OCI-LY3 (cell line): Measurements from ENCODE around the gene GRK3.

Experiments
- EZH2phosphoT487 ChIP-seq: fragments of 200-600 bp; shearing (Covaris generic); IDR thresholded peaks from 2 replicates; pipeline ENCODE4 v1.6.1; 2018; ENCODE audit warnings: antibody characterized with exemption, mixed run types, low read depth
- TF ChIP-seq, protein P1 (sequence below): fragments of 200-600, 300-600 bp; sonication (generic); IDR thresholded peaks from 2 replicates; pipeline ENCODE4 v1.5.1; 2014; ENCODE audit warnings: antibody characterized with exemption, low read length, low read depth

DNA sequence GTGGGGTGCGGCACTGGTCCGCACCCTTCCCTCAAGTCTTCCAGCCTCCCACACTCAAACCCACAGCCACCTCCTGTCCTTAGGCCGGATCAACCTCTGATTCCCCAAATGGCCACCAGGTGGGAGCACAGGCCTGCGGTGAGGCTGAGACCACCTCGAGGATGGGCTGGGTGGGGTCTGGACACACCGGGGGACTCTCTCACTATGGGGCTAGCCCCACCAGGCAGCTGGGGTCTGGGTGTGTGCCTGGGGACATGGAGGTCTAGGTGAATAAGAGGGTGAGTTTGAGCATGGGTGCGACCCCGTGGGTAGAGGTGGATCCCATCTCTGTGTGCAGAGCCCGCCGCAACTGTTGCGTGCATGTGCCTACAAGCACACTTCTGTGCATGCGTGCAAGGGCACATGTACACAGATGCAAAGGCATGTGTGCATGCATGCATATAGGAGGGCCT, 210.1 kb downstream of the GRK3 start:
- TF ChIP-seq, protein P1, sequence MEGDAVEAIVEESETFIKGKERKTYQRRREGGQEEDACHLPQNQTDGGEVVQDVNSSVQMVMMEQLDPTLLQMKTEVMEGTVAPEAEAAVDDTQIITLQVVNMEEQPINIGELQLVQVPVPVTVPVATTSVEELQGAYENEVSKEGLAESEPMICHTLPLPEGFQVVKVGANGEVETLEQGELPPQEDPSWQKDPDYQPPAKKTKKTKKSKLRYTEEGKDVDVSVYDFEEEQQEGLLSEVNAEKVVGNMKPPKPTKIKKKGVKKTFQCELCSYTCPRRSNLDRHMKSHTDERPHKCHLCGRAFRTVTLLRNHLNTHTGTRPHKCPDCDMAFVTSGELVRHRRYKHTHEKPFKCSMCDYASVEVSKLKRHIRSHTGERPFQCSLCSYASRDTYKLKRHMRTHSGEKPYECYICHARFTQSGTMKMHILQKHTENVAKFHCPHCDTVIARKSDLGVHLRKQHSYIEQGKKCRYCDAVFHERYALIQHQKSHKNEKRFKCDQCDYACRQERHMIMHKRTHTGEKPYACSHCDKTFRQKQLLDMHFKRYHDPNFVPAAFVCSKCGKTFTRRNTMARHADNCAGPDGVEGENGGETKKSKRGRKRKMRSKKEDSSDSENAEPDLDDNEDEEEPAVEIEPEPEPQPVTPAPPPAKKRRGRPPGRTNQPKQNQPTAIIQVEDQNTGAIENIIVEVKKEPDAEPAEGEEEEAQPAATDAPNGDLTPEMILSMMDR = peak; percentile 39
- no peak for TF ChIP-seq EZH2phosphoT487
